Measurements from ENCODE around the gene TYK2. TPM values are rescaled to one million over a fixed set of nuclear protein-coding genes. Genes with fewer than 3 reads are reported as not detected.

Gene TYK2
- 111 TPM for polyA plus RNA-seq
- long read RNA-seq, donor 1, full-length matches to known transcripts = 14 of 14 reads
- long read RNA-seq, donor 1, partial matches to known transcripts = 0 of 14 reads
- long read RNA-seq, donor 1, other reads (novel, unspliced or antisense) = 0 of 14 reads
- long read RNA-seq, donor 2, full-length matches to known transcripts = 31 of 37 reads
- long read RNA-seq, donor 2, partial matches to known transcripts = 6 of 37 reads
- long read RNA-seq, donor 2, other reads (novel, unspliced or antisense) = 0 of 37 reads
- long read RNA-seq, donor 3 = 0 reads
- long read RNA-seq, donor 4, partial matches to known transcripts = 0 of 4 reads
- long read RNA-seq, donor 4, other reads (novel, unspliced or antisense) = 0 of 4 reads
- long read RNA-seq, donor 5, full-length matches to known transcripts = 15 of 15 reads
- long read RNA-seq, donor 5, partial matches to known transcripts = 0 of 15 reads
- long read RNA-seq, donor 5, other reads (novel, unspliced or antisense) = 0 of 15 reads
- long read RNA-seq, donor 6, transcript TYK2-203 (2 exons, 350 nt) = major isoform, 14 of 15 reads
- long read RNA-seq, donor 6, partial matches to known transcripts = 0 of 15 reads
- long read RNA-seq, donor 6, other reads (novel, unspliced or antisense) = 0 of 15 reads
- long read RNA-seq, donor 7, transcript TYK2-203 (2 exons, 350 nt) = major isoform, 5 of 5 reads
- long read RNA-seq, donor 7, partial matches to known transcripts = 0 of 5 reads
- long read RNA-seq, donor 7, other reads (novel, unspliced or antisense) = 0 of 5 reads
- long read RNA-seq, donor 8, transcript TYK2-203 (2 exons, 350 nt) = major isoform, 20 of 27 reads
- long read RNA-seq, donor 8, partial matches to known transcripts = 6 of 27 reads
- long read RNA-seq, donor 8, other reads (novel, unspliced or antisense) = 0 of 27 reads
- long read RNA-seq, donor 9, transcript TYK2-203 (2 exons, 350 nt) = major isoform, 10 of 10 reads
- long read RNA-seq, donor 9, partial matches to known transcripts = 0 of 10 reads
- long read RNA-seq, donor 9, other reads (novel, unspliced or antisense) = 0 of 10 reads
- long read RNA-seq, donor 10, full-length matches to known transcripts = 8 of 8 reads
- long read RNA-seq, donor 10, partial matches to known transcripts = 0 of 8 reads
- long read RNA-seq, donor 10, other reads (novel, unspliced or antisense) = 0 of 8 reads
- long read RNA-seq, donor 11, full-length matches to known transcripts = 13 of 13 reads
- long read RNA-seq, donor 11, partial matches to known transcripts = 0 of 13 reads
- long read RNA-seq, donor 11, other reads (novel, unspliced or antisense) = 0 of 13 reads

DNA sequence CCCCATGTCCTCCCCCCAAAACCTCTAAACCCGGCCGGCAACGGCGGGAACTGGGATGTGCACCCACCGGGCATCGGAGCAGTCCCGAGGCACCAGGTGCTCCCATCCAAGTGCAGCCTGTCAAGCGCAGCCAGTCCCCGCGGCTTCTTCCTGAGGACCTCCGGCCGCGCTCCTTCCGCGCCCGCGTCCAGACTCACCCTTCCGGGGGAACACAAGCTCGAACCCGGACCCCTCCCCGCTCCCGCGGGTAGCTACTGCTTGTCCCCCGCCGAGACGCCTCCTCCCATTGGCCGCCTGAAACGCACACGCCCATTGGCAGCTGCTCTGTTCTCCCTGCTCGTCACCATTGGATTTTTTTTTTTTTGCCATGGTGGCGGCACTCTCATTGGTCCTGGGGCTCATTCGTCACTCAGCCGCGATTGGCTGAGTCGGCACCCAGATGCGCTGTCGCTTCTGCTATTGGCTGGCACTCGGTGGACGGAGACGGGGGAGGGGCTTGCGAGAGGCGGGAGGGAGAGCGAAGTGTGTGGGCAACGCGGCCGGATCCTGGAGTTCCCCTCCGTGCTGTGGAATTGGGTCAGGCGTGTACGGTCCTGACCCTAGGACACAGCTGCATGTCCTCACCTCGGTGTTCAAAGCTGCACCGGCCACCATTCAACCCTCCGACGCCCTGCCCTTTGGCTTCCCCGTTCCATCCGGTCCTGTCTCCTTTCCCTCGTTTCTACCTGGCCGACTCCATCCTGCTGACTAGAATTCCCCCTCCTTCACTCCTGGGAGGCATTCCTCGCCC is at the start of gene TYK2:
TSS of gene TYK2 (minus strand) at position 260 of the 790 bp plus-strand sequence. CDS start 2,166 bp downstream, outside the sequence.
- Histone ChIP-seq H3K4me1 (ENCODE audit: control insufficient read depth, insufficient read depth, low read length) (peaks cover 9% of the 10 kb centered on the region), H3K27ac (ENCODE audit: low read length) (peak within 1 kb of the TSS; percentile 64), H3K36me3 (ENCODE audit: control insufficient read depth, insufficient read depth, low read length) (peaks cover 12% of the 10 kb centered on the region), H3K4me3 (ENCODE audit: low read length) (peak within 1 kb of the TSS; percentile 95), H3K27me3 (ENCODE audit: control insufficient read depth, insufficient read depth, low read length) (no peaks in the 10 kb centered on the region), H3K9me3 (ENCODE audit: control insufficient read depth, low read depth, low read length) (no peaks in the 10 kb centered on the region)
- 0% methylated on average over 1 of the region's 58 CpGs for WGBS (ENCODE audit: insufficient coverage, low lambda C conversion rate)
- peak; percentile 99 for DNase-seq

DNA sequence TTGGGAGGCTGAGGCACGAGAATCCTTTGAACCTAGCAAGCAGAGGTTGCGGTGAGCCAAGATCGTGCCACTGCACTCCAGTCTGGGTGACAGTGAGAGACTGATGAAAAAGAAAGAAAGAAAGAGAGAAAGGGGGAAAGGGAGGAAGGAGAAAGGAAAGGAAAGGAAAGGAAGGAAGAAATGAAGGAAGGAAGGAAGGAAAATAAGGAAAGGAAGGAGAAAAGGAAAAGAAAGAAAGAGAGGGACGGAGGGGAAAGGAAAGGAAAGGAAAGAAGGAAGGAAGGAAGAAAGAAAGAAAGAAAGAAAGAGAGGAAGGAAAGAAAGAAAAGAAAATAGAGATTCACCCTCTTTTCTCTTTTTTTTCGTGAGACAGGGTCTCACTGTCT is 48.6 kb upstream of the TYK2 start:
- H3K4me3 ChIP-seq (ENCODE audit: low read length) = no peak overlapping the region
- H3K4me1 ChIP-seq (ENCODE audit: control insufficient read depth, insufficient read depth, low read length) = peaks cover 8% of the 10 kb centered on the region
- peaks cover 9% of the 10 kb centered on the region for H3K9me3 ChIP-seq (ENCODE audit: control insufficient read depth, low read depth, low read length)
- no peak for DNase-seq
- peaks cover 85% of the 10 kb centered on the region for H3K27me3 ChIP-seq (ENCODE audit: control insufficient read depth, insufficient read depth, low read length)
- no peak overlapping the region for H3K27ac ChIP-seq (ENCODE audit: low read length)
- WGBS (ENCODE audit: insufficient coverage, low lambda C conversion rate) = 89% methylated on average over 4 of the region's 5 CpGs
- no peaks in the 10 kb centered on the region for H3K36me3 ChIP-seq (ENCODE audit: control insufficient read depth, insufficient read depth, low read length)

DNA sequence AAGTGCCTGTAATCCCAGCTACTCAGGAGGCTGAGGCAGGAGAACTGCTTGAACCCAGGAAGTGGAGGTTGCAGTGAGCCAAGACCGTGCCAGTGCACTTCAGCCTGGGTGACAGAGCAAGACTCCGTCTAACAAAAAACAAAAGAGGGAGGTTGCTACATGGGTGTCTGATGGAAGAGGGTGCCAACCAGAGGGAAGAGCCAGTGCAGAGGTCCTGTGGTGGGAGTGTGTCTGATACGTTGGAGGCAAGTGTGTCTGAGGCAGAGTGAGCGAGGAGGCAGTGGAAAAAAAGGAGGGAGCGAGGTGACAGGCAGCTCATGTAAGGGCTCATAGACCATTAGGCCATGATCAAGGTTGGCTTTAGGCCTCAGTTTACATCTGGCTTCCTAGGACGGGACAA is 46.8 kb upstream of the TYK2 start:
- Histone ChIP-seq H3K27me3 (ENCODE audit: control insufficient read depth, insufficient read depth, low read length) (peaks cover 88% of the 10 kb centered on the region), H3K27ac (ENCODE audit: low read length) (no peak overlapping the region), H3K4me1 (ENCODE audit: control insufficient read depth, insufficient read depth, low read length) (peaks cover 8% of the 10 kb centered on the region), H3K36me3 (ENCODE audit: control insufficient read depth, insufficient read depth, low read length) (no peaks in the 10 kb centered on the region), H3K4me3 (ENCODE audit: low read length) (no peak overlapping the region), H3K9me3 (ENCODE audit: control insufficient read depth, low read depth, low read length) (peaks cover 9% of the 10 kb centered on the region)
- 80% methylated on average over 3 of the region's 6 CpGs for WGBS (ENCODE audit: insufficient coverage, low lambda C conversion rate)
- DNase-seq = no peak

DNA sequence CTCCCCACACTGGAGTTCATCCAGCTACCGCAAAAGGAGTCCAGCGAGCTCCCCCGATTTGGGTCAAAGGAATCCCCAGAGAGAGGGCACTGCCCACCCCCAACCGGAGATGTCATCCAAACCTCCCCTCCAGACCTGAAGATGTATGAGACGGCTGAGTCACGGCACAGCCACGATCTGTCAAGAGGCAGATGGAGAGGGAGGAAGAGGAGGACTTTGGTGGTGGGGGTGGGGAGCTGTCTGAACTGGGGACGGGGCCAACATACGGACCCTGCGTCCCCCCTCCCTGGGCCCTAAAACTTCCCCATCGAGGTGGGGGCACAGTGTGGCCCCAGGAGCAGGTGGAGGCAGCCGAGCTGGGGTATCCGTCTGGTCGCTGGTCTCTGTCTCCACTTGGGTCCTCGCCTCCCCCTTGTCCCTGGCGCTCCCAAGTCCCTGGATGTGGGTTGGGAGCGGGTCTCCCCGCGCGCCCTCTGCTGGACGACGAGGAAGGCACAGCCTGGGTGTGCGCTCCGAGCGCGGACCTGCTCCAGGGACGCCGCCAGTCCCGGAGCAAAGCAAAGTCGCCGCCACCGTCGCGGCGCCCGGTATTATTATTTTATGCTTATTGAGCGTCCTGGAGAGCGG is 43.8 kb upstream of the TYK2 start:
- Histone ChIP-seq H3K4me1 (ENCODE audit: control insufficient read depth, insufficient read depth, low read length) (no peaks in the 10 kb centered on the region), H3K9me3 (ENCODE audit: control insufficient read depth, low read depth, low read length) (peaks cover 8% of the 10 kb centered on the region), H3K27me3 (ENCODE audit: control insufficient read depth, insufficient read depth, low read length) (peaks cover 89% of the 10 kb centered on the region), H3K4me3 (ENCODE audit: low read length) (no peak overlapping the region), H3K27ac (ENCODE audit: low read length) (no peak overlapping the region), H3K36me3 (ENCODE audit: control insufficient read depth, insufficient read depth, low read length) (no peaks in the 10 kb centered on the region)
- DNase-seq = peak; percentile 58 to 60
- no CpG with 5 or more reads among the region's 38 CpGs for WGBS (ENCODE audit: insufficient coverage, low lambda C conversion rate)

DNA sequence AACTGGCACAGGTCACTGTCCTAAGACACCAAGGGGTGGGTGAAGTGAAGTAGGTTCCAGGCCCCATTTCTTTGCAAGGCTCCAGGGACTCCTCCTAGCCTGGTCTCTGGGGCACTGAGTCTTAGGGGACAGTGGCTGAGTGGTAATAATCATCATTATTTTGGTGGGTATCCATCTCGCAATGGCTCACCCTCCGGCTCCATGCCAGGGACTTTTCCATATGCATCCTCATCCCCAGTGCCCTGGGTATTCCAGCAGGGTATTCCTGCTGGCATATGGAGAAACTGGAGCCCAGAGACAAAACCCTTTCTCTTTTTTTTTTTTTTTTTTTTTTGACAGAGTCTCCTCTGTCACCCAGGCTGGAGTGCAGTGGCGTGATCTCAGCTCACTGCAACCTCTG is 42.5 kb upstream of the TYK2 start:
- H3K27me3 ChIP-seq (ENCODE audit: control insufficient read depth, insufficient read depth, low read length) = peaks cover 95% of the 10 kb centered on the region
- H3K4me3 ChIP-seq (ENCODE audit: low read length) = no peak overlapping the region
- peaks cover 8% of the 10 kb centered on the region for H3K9me3 ChIP-seq (ENCODE audit: control insufficient read depth, low read depth, low read length)
- no peaks in the 10 kb centered on the region for H3K36me3 ChIP-seq (ENCODE audit: control insufficient read depth, insufficient read depth, low read length)
- WGBS (ENCODE audit: insufficient coverage, low lambda C conversion rate) = no CpG with 5 or more reads among the region's 3 CpGs
- no peak for DNase-seq
- no peak overlapping the region for H3K27ac ChIP-seq (ENCODE audit: low read length)
- no peaks in the 10 kb centered on the region for H3K4me1 ChIP-seq (ENCODE audit: control insufficient read depth, insufficient read depth, low read length)

DNA sequence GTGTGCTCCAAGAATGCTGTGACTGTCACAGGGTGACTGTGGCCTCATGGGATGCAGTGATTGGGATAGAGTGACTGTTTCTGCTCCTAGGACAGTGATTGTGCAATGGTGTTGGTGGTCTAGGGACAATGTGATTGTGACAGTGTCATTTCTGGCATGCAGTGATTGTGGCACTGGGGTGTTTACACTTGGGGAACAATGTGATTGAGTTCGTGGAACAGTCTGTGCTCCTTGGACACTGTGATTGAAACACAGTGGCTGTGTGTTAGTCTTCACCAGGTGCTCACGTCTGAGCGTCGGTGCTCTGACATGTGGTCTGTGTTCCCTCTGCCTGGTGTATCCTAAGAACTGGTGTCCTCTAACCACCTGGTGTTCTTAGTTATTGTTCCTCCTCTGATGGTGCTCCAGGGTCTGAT is 41.7 kb upstream of the TYK2 start:
- WGBS (ENCODE audit: insufficient coverage, low lambda C conversion rate) = no CpG with 5 or more reads among the region's 4 CpGs
- H3K9me3 ChIP-seq (ENCODE audit: control insufficient read depth, low read depth, low read length) = peaks cover 8% of the 10 kb centered on the region
- DNase-seq = no peak
- H3K4me1 ChIP-seq (ENCODE audit: control insufficient read depth, insufficient read depth, low read length) = no peaks in the 10 kb centered on the region
- H3K27me3 ChIP-seq (ENCODE audit: control insufficient read depth, insufficient read depth, low read length) = peaks cover 96% of the 10 kb centered on the region
- no peak overlapping the region for H3K27ac ChIP-seq (ENCODE audit: low read length)
- no peak overlapping the region for H3K4me3 ChIP-seq (ENCODE audit: low read length)
- no peaks in the 10 kb centered on the region for H3K36me3 ChIP-seq (ENCODE audit: control insufficient read depth, insufficient read depth, low read length)

DNA sequence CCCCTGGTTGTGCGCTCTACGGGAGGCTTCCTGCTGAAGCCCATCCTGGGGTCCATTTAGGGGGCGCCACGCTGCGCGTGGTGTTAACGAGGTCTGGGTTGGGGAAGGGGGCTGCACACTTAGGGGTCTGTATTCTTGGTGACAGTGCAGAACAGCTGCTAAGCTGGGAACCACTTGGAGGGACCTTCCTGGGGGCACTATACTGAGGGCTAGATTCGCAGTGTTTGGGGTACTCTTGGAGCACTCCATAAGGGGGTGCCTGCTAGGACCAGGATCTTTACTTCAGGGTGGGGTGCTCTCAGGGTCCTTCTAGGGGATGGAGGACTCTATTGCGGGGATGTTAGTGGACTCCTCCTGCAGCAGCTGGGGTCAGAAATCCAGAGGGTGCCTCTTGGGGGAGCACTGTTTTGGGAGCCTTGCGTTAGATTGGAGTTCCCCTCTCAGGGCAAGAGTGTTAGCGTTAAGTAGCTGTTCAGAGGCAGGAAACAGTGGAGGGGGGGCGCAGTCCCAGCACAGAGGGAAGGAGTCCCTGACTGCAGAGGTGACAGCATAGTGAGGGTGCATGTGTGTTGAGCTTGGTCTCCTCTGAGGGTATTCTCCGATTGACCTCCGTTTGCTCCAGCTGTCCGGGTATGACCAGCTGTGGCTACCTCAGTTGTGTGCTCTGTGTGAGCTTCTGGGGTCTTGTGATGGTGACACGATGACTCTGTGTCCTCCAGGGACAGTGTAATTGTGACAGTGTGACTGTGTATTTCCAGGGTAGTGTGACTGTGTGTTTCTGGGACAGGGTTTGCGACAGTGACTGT is 41.1 kb upstream of the TYK2 start:
- Histone ChIP-seq H3K27me3 (ENCODE audit: control insufficient read depth, insufficient read depth, low read length) (peaks cover 96% of the 10 kb centered on the region), H3K36me3 (ENCODE audit: control insufficient read depth, insufficient read depth, low read length) (no peaks in the 10 kb centered on the region), H3K4me1 (ENCODE audit: control insufficient read depth, insufficient read depth, low read length) (peaks cover 5% of the 10 kb centered on the region), H3K9me3 (ENCODE audit: control insufficient read depth, low read depth, low read length) (peaks cover 13% of the 10 kb centered on the region), H3K4me3 (ENCODE audit: low read length) (no peak overlapping the region), H3K27ac (ENCODE audit: low read length) (no peak overlapping the region)
- DNase-seq = no peak
- WGBS (ENCODE audit: insufficient coverage, low lambda C conversion rate) = no CpG with 5 or more reads among the region's 17 CpGs

DNA sequence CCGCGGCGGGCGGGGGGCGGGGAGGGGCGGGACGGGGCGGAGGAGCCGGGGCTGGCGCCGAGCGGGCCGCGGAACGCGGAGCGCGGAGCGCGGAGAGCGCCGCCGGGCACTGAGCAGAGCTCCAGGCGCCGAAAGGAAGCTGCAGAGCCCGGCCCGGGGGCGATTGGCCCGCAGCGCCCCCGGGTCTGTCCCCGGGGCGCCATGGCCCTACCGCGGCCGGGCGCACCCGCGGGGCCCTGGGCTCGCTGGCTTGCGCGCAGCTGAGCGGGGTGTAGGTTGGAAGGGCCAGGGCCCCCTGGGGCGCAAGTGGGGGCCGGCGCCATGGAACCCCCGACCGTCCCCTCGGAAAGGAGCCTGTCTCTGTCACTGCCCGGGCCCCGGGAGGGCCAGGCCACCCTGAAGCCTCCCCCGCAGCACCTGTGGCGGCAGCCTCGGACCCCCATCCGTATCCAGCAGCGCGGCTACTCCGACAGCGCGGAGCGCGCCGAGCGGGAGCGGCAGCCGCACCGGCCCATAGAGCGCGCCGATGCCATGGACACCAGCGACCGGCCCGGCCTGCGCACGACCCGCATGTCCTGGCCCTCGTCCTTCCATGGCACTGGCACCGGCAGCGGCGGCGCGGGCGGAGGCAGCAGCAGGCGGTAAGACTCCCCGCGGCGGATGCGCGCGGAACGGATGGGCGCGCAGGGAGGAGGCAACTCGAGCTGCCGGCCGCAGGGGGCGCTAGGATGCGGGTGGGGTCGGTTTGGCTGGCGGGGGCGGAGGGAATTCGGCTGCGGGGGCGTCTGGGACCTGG is 40.3 kb upstream of the TYK2 start, which contains the start of gene PDE4A:
TSS of gene PDE4A (plus strand) at position 95 of the 796 bp plus-strand sequence. CDS start at position 322, 227 bp downstream.
- peaks cover 7% of the 10 kb centered on the region for H3K4me1 ChIP-seq (ENCODE audit: control insufficient read depth, insufficient read depth, low read length)
- no CpG with 5 or more reads among the region's 104 CpGs for WGBS (ENCODE audit: insufficient coverage, low lambda C conversion rate)
- peaks cover 14% of the 10 kb centered on the region for H3K9me3 ChIP-seq (ENCODE audit: control insufficient read depth, low read depth, low read length)
- H3K27me3 ChIP-seq (ENCODE audit: control insufficient read depth, insufficient read depth, low read length) = peaks cover 96% of the 10 kb centered on the region
- H3K36me3 ChIP-seq (ENCODE audit: control insufficient read depth, insufficient read depth, low read length) = no peaks in the 10 kb centered on the region
- no peak within 1 kb of the TSS for H3K27ac ChIP-seq (ENCODE audit: low read length)
- DNase-seq = no peak
- H3K4me3 ChIP-seq (ENCODE audit: low read length) = no peak within 1 kb of the TSS
